Measurements from ENCODE around the gene APP.

The APP gene

GRCh38 chr21:25994758-25995163, 175.8 kb downstream of the APP start:
- Histone ChIP-seq H3K4me1 (ENCODE audit: control insufficient read depth, insufficient read depth, low read length) (peaks cover 17% of the 10 kb centered on the region), H3K4me3 (ENCODE audit: insufficient read depth, low read depth, low read length) (no peak overlapping the region), H3K27me3 (ENCODE audit: control insufficient read depth, insufficient read depth, low read length, poor library complexity, severe bottlenecking) (no peaks in the 10 kb centered on the region), H3K9me3 (ENCODE audit: control insufficient read depth, low read length) (no peaks in the 10 kb centered on the region), H3K27ac (ENCODE audit: insufficient read depth, low read depth, low read length, poor library complexity, severe bottlenecking) (no peak overlapping the region), H3K36me3 (ENCODE audit: control insufficient read depth, insufficient read depth, low read length) (no peaks in the 10 kb centered on the region)
- 100% methylated on average over 1 of the region's 1 CpG; no CpG with 5 or more reads in 1 of the 2 experiments for WGBS, 2 experiments

- 90 to 94% methylated on average over 7 of the region's 7 CpGs for WGBS, 2 experiments
- Histone ChIP-seq H3K4me1 (ENCODE audit: control insufficient read depth, insufficient read depth, low read length) (no peaks in the 10 kb centered on the region), H3K27me3 (ENCODE audit: control insufficient read depth, insufficient read depth, low read length, poor library complexity, severe bottlenecking) (no peaks in the 10 kb centered on the region), H3K27ac (ENCODE audit: insufficient read depth, low read depth, low read length, poor library complexity, severe bottlenecking) (no peak overlapping the region), H3K4me3 (ENCODE audit: insufficient read depth, low read depth, low read length) (no peak overlapping the region), H3K9me3 (ENCODE audit: control insufficient read depth, low read length) (no peaks in the 10 kb centered on the region), H3K36me3 (ENCODE audit: control insufficient read depth, insufficient read depth, low read length) (no peaks in the 10 kb centered on the region)
Observed at GRCh38 chr21:25988738-25989137, 181.8 kb downstream of the APP start.

- no peaks in the 10 kb centered on the region for H3K4me1 ChIP-seq (ENCODE audit: control insufficient read depth, insufficient read depth, low read length)
- no peaks in the 10 kb centered on the region for H3K9me3 ChIP-seq (ENCODE audit: control insufficient read depth, low read length)
- no peak overlapping the region for H3K27ac ChIP-seq (ENCODE audit: insufficient read depth, low read depth, low read length, poor library complexity, severe bottlenecking)
- no peaks in the 10 kb centered on the region for H3K27me3 ChIP-seq (ENCODE audit: control insufficient read depth, insufficient read depth, low read length, poor library complexity, severe bottlenecking)
- H3K36me3 ChIP-seq (ENCODE audit: control insufficient read depth, insufficient read depth, low read length): peaks cover 3% of the 10 kb centered on the region
- no peak overlapping the region for H3K4me3 ChIP-seq (ENCODE audit: insufficient read depth, low read depth, low read length)
- 86 to 89% methylated on average over 2 of the region's 2 CpGs for WGBS, 2 experiments
Observed at GRCh38 chr21:25987531-25987930, 183.0 kb downstream of the APP start.

GRCh38 chr21:25986928-25987327, 183.6 kb downstream of the APP start:
- 71 to 84% methylated on average over 2 of the region's 2 CpGs for WGBS, 2 experiments
- H3K4me1 ChIP-seq (ENCODE audit: control insufficient read depth, insufficient read depth, low read length): no peaks in the 10 kb centered on the region
- H3K27me3 ChIP-seq (ENCODE audit: control insufficient read depth, insufficient read depth, low read length, poor library complexity, severe bottlenecking): no peaks in the 10 kb centered on the region
- H3K4me3 ChIP-seq (ENCODE audit: insufficient read depth, low read depth, low read length): no peak overlapping the region
- no peak overlapping the region for H3K27ac ChIP-seq (ENCODE audit: insufficient read depth, low read depth, low read length, poor library complexity, severe bottlenecking)
- H3K9me3 ChIP-seq (ENCODE audit: control insufficient read depth, low read length): no peaks in the 10 kb centered on the region
- H3K36me3 ChIP-seq (ENCODE audit: control insufficient read depth, insufficient read depth, low read length): peaks cover 9% of the 10 kb centered on the region

- Histone ChIP-seq H3K36me3 (ENCODE audit: control insufficient read depth, insufficient read depth, low read length) (peaks cover 11% of the 10 kb centered on the region), H3K9me3 (ENCODE audit: control insufficient read depth, low read length) (no peaks in the 10 kb centered on the region), H3K4me3 (ENCODE audit: insufficient read depth, low read depth, low read length) (no peak overlapping the region), H3K4me1 (ENCODE audit: control insufficient read depth, insufficient read depth, low read length) (no peaks in the 10 kb centered on the region), H3K27me3 (ENCODE audit: control insufficient read depth, insufficient read depth, low read length, poor library complexity, severe bottlenecking) (no peaks in the 10 kb centered on the region), H3K27ac (ENCODE audit: insufficient read depth, low read depth, low read length, poor library complexity, severe bottlenecking) (no peak overlapping the region)
- 89 to 97% methylated on average over 3 of the region's 3 CpGs for WGBS, 2 experiments
Observed at GRCh38 chr21:25985990-25986389, 184.6 kb downstream of the APP start.

- no peak overlapping the region for H3K4me3 ChIP-seq (ENCODE audit: insufficient read depth, low read depth, low read length)
- peaks cover 21% of the 10 kb centered on the region for H3K36me3 ChIP-seq (ENCODE audit: control insufficient read depth, insufficient read depth, low read length)
- no peak overlapping the region for H3K27ac ChIP-seq (ENCODE audit: insufficient read depth, low read depth, low read length, poor library complexity, severe bottlenecking)
- H3K9me3 ChIP-seq (ENCODE audit: control insufficient read depth, low read length): no peaks in the 10 kb centered on the region
- WGBS, 2 experiments: 80% methylated on average over 1 of the region's 1 CpG; no CpG with 5 or more reads in 1 of the 2 experiments
- no peaks in the 10 kb centered on the region for H3K4me1 ChIP-seq (ENCODE audit: control insufficient read depth, insufficient read depth, low read length)
- no peaks in the 10 kb centered on the region for H3K27me3 ChIP-seq (ENCODE audit: control insufficient read depth, insufficient read depth, low read length, poor library complexity, severe bottlenecking)
Observed at GRCh38 chr21:25984538-25984937, 186.0 kb downstream of the APP start.

GRCh38 chr21:25983745-25984144, 186.8 kb downstream of the APP start:
- Histone ChIP-seq H3K27ac (ENCODE audit: insufficient read depth, low read depth, low read length, poor library complexity, severe bottlenecking) (no peak overlapping the region), H3K9me3 (ENCODE audit: control insufficient read depth, low read length) (no peaks in the 10 kb centered on the region), H3K36me3 (ENCODE audit: control insufficient read depth, insufficient read depth, low read length) (peaks cover 21% of the 10 kb centered on the region), H3K27me3 (ENCODE audit: control insufficient read depth, insufficient read depth, low read length, poor library complexity, severe bottlenecking) (no peaks in the 10 kb centered on the region), H3K4me3 (ENCODE audit: insufficient read depth, low read depth, low read length) (no peak overlapping the region), H3K4me1 (ENCODE audit: control insufficient read depth, insufficient read depth, low read length) (no peaks in the 10 kb centered on the region)
- 74 to 76% methylated on average over 3 of the region's 3 CpGs for WGBS, 2 experiments

- WGBS, 2 experiments: 94 to 97% methylated on average over 3 of the region's 3 CpGs
- Histone ChIP-seq H3K4me1 (ENCODE audit: control insufficient read depth, insufficient read depth, low read length) (no peaks in the 10 kb centered on the region), H3K27me3 (ENCODE audit: control insufficient read depth, insufficient read depth, low read length, poor library complexity, severe bottlenecking) (no peaks in the 10 kb centered on the region), H3K4me3 (ENCODE audit: insufficient read depth, low read depth, low read length) (no peak overlapping the region), H3K9me3 (ENCODE audit: control insufficient read depth, low read length) (no peaks in the 10 kb centered on the region), H3K27ac (ENCODE audit: insufficient read depth, low read depth, low read length, poor library complexity, severe bottlenecking) (no peak overlapping the region), H3K36me3 (ENCODE audit: control insufficient read depth, insufficient read depth, low read length) (peaks cover 22% of the 10 kb centered on the region)
Observed at GRCh38 chr21:25980710-25981109, 189.9 kb downstream of the APP start.

- no peak overlapping the region for H3K27ac ChIP-seq (ENCODE audit: insufficient read depth, low read depth, low read length, poor library complexity, severe bottlenecking)
- H3K4me3 ChIP-seq (ENCODE audit: insufficient read depth, low read depth, low read length): no peak overlapping the region
- H3K9me3 ChIP-seq (ENCODE audit: control insufficient read depth, low read length): no peaks in the 10 kb centered on the region
- H3K36me3 ChIP-seq (ENCODE audit: control insufficient read depth, insufficient read depth, low read length): peaks cover 29% of the 10 kb centered on the region
- no peaks in the 10 kb centered on the region for H3K4me1 ChIP-seq (ENCODE audit: control insufficient read depth, insufficient read depth, low read length)
- 97 to 98% methylated on average over 9 of the region's 9 CpGs for WGBS, 2 experiments
- H3K27me3 ChIP-seq (ENCODE audit: control insufficient read depth, insufficient read depth, low read length, poor library complexity, severe bottlenecking): no peaks in the 10 kb centered on the region
Observed at GRCh38 chr21:25979845-25980616, 190.5 kb downstream of the APP start.

- Histone ChIP-seq H3K27me3 (ENCODE audit: control insufficient read depth, insufficient read depth, low read length, poor library complexity, severe bottlenecking) (no peaks in the 10 kb centered on the region), H3K9me3 (ENCODE audit: control insufficient read depth, low read length) (no peaks in the 10 kb centered on the region), H3K27ac (ENCODE audit: insufficient read depth, low read depth, low read length, poor library complexity, severe bottlenecking) (no peak overlapping the region), H3K36me3 (ENCODE audit: control insufficient read depth, insufficient read depth, low read length) (peaks cover 36% of the 10 kb centered on the region), H3K4me3 (ENCODE audit: insufficient read depth, low read depth, low read length) (no peak overlapping the region), H3K4me1 (ENCODE audit: control insufficient read depth, insufficient read depth, low read length) (no peaks in the 10 kb centered on the region)
Observed at GRCh38 chr21:25977068-25977611, 193.4 kb downstream of the APP start.
